Prostate gland (tissue), 2 donors: ENCODE results near the gene ACTMAP.

Experiments used
- POLR2A ChIP-seq: fragments of 450-650 bp; IDR thresholded peaks from one replicate; pipeline ENCODE4 v1.6.1; 2016; ENCODE audit warnings: antibody characterized with exemption, mild to moderate bottlenecking
- POLR2AphosphoS5 ChIP-seq: sonication (generic); formaldehyde crosslinking; IDR thresholded peaks from one replicate; pipeline ENCODE4 v1.6.1; 2017; ENCODE audit warnings: antibody characterized with exemption
- TF ChIP-seq, protein P1 (sequence below), 4 experiments: fragments of 200-600 bp in 2 of 4; fragments of 450-650 bp in 2 of 4; sonication (generic) in 2 of 4; IDR thresholded peaks; 1 replicate in 3 of 4; 2 replicates in 1 of 4; pipeline ENCODE4 v1.5.1; 2016 to 2019; ENCODE audit warnings: antibody characterized with exemption in 4 of 4, mild to moderate bottlenecking in 2 of 4, moderate library complexity in 2 of 4

DNA sequence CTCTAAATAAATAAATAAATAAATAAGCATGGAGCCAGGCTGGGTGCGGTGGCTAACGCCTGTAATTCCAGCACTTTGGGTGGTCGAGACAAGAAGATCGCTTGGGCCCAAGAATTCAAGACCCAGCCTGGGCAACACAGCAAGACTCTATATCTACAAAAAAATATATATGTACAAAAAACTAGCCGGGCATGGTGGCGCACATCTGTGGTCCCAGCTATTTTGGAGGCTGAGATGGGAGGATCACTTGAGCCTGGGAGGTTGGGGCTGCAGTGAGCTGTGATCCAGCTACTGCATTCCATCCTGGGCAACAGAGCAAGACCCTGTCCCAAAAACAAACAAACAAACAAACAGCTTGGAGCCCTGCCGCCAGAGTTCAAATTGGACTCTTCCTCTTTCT is 2.7 kb downstream of the ACTMAP start:
- TF ChIP-seq POLR2A (no peak), POLR2AphosphoS5 (no peak)
- TF ChIP-seq, protein P1, sequence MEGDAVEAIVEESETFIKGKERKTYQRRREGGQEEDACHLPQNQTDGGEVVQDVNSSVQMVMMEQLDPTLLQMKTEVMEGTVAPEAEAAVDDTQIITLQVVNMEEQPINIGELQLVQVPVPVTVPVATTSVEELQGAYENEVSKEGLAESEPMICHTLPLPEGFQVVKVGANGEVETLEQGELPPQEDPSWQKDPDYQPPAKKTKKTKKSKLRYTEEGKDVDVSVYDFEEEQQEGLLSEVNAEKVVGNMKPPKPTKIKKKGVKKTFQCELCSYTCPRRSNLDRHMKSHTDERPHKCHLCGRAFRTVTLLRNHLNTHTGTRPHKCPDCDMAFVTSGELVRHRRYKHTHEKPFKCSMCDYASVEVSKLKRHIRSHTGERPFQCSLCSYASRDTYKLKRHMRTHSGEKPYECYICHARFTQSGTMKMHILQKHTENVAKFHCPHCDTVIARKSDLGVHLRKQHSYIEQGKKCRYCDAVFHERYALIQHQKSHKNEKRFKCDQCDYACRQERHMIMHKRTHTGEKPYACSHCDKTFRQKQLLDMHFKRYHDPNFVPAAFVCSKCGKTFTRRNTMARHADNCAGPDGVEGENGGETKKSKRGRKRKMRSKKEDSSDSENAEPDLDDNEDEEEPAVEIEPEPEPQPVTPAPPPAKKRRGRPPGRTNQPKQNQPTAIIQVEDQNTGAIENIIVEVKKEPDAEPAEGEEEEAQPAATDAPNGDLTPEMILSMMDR (IDR thresholded peaks at IDR 0.05): no peak
